Stimulated activated CD4-positive, alpha-beta T cell treated with anti-CD3 and anti-CD28 coated beads, TNF-alpha, amount 100 ng/mL, for 1 hour (primary cell): ENCODE measurements around the gene KITLG.
"Not testable (repeated sequence)": the region's sequence is repeated elsewhere in the genome, so short reads cannot be mapped to it uniquely, and the experiment has no call there.

Experiments used
- DNase-seq, 3 donors: peaks; one replicate each; pipeline ENCODE4 v3.0.0-alpha.2; 2020; ENCODE audit warnings: low read depth in 3 of 3, low spot score in 1 of 3

KITLG gene, protein sequence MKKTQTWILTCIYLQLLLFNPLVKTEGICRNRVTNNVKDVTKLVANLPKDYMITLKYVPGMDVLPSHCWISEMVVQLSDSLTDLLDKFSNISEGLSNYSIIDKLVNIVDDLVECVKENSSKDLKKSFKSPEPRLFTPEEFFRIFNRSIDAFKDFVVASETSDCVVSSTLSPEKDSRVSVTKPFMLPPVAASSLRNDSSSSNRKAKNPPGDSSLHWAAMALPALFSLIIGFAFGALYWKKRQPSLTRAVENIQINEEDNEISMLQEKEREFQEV

DNA sequence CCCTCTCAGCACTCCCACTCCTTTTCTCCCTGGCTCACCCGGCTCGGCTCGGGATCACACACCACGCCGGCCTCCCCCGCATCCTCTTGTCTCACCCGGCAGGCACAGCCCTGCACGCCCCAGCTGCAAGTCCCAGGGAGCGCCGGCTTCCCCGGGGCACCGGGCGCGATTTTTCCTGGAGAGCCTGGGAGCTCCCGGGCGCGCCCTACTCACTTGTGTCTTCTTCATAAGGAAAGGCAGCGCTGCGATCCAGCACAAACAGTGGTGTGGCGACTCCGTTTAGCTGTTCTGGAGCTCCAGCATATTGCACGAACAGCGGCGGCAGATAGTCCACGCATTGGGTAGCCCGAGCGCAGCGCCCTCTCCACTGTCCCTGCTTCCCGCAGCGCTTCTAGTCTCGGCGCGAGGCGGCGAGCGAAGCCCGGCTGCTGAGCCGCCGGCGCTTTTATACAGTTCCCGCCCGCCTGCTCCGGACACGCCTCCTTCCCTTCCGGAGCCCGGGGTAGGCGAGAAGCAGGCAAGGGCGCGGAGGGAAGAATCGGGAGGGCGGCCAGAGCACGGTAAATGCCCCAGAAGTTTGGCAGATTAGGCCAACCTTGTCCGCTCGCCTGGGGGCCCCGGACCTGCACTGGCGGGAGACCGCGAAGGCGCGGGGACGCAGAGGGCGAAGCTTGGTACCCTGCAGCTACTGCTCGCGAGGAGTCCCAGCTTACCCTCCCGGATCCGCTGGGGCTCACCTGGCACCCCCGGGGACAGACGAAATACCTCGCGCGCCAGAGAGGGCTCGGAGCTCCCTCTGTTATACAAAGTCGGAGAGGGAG is at the start of gene KITLG:
Gene KITLG (minus strand): TSS at position 421 of the 821 bp plus-strand sequence. CDS start 193 bp downstream, at position 228.
- DNase-seq, result no peak

DNA sequence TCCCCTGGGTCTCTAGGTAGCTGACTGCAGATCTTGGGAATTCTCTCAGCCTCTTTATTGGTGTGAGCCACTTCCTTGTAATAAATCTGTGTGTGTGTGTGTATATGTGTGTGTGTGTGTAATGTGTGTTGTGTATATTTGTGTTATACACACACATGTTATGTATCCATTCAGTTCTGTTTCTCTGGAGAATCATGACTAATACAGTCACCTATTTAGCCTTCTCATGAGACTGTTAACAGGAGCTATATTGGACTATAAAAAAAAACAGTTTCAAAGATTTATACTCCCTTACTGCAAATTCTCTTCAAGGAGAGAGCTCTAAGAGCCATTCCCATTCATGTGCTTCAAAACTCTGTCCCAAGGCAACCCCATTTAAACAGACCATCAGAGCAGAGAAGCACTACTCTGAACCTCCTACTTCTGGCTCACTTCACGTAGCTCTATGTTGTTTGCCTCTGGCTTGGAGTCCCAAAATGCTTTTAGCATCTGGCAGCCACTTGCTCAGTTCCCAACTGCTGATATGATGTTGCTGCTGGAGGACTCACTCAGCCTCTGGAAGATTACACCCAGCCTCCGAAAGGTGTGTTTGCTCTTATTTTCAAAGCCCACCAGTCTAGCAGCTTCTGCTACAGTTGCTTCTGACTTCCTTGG is 48.7 kb upstream of the KITLG start:
- DNase-seq, result no peak

DNA sequence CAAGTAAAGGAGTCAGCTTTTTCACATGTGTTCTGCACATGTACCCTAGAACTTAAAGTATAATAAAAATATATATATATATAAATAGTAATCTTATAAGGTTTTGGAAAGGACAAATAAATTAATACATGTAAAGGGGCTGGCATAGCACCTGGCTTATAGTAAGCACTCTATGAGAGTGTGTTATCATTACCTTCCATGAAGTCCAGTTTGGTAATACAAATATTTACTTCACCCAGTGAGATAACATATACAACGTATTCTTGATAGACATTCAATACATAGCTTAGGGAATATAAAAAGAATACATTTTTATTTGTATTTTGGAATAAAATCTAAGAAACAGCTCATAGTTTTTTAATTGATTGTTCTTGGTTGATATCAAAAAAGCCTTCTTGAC is 47.8 kb upstream of the KITLG start:
- DNase-seq, result not testable (repeated sequence)

DNA sequence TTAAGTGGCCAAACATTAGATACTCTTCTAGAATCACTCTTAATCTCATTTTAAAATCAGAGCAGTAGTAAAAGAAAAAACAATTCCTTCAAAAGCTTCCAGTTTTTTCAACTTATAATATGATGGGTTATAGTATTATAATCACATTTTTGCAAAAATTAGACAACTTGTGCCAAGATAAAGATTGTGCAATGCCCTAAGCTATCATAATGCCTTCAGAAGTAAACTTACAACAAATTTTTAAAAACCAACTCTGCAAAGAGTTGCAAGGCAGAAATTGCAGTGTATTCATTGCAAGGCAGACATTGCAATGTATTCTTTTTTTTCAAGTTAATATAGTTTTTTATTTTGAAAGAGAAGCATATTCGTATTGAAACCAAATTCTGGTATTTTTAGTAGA is 47.2 kb upstream of the KITLG start:
- no peak for DNase-seq

DNA sequence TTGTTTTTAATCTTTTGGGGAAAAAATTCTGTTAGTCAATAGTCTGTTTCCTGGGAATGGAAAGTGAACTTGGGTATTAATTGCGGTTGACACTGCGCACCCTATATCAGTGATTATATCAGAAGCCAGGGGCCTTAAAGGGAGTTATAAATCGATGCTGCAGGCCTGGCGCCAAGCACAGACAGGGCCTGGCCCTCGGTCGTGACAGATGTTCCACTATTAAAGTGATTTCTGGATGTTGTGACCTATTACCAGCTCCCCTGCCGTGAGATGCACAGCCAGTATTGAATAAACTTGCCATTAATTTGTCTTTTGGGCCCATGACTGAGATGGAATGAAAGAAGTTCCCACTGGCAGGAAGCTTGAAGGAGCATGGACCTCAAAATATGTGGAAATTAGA is 45.1 kb upstream of the KITLG start:
- DNase-seq, result no peak

DNA sequence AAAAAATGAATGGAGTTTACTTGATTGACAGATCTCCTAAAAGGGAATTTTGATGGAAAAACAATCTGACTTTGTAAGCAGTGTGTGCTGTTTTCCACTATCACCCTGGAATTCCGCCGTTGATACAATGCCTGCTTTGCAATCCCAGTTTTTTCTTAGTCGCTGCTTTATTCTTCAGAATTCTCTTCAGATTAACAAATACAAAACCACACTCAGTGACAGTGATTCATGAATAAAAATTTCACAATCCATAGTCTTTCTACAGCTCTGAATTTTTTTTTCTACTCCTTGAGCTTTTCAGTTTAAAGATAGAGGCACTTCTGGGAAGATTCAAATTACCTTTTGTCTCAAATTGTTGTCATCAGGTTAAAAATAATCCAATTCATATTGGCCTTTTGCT is 44.6 kb upstream of the KITLG start:
- DNase-seq, result no peak

DNA sequence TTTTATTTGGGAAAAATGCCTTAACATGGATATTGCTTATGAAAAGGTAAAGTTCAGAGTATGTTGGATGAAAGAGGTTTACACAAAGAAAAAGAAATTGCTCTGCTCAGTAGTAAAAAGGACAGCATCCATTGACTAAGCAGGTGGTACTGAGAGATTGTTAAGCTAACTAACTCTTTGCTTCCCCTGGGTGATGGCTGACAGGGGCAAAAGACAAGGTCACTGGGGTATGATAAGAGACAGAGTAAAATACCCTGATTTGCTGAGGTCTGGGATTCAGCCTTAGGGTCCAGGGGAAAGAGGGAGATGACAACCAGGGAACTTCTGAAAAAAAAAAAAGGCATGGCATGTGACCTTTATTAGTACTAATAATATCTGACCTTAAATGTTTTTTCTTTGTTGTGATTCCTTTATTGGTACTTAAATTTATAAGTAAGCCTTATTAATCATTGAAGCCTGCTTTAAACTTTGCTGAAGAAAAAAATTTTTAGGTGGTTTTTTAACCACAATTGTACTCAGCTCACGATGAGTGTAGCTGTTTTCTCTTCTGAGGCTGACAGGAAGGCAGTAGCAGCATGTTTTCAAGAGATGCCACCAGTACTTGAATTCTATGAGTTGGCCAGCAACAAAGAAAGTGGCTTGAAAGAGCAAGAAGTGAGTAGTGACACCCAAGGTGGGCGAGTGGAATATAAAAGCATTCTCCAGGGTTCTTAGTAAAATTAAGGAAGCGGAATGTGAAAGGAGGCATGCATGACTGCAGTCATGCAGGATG is 43.7 kb upstream of the KITLG start:
- DNase-seq, result no peak

DNA sequence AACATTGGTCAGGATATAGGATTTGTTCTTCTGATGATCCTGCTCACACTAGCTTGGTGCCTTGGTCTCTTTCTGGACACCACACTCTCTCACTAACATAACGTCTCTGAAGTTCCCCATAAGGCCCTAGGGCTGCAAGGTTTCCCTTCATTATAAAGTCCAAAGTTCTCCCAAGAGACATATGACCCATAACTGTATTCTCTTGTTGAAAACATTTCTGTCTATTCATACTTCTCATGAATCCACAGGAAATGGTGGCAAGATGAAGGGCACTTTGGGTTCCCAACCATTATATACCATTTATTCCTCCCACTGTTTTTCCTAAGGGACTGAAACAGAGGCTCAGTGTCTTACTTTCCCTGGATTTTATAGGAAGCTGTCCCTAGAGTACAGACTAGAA is 37.1 kb upstream of the KITLG start:
- DNase-seq, result no peak

DNA sequence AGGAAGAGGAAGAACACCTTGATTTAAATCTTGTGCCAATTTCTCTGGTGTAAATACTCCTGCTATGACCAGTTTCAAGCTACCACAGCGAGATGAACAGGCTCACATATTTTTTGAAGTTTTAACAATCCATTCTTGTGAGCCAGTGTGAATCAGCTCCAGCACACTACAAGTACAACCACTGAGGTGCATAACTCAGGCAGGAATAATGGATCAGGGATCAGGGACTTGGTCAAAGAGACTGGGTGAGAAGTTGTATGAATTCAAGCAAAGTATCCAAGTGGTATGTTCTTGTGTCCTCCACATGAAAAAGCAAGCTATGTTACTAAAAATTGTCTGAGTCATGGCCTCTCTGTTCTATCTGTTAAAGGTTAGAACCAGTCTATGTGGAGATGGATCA is 35.2 kb upstream of the KITLG start:
- no peak for DNase-seq

DNA sequence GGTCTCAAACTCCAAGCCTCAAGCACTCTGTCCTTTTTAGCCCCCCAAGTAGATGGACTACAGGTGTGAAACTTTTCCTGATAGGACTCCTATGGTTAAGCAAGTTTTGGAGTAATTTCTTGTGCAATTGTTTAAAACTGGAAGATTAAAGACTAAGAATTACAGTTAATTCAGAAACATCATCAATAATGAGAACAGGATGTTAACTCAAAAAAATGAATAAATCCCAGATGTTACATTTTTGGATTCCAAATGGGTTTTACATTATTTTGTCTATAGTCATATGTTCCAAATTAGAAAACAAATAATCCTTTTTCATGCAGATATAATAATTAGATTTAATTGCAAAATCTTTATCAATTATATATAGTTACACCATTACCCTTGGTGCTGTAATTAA is 24.4 kb upstream of the KITLG start:
- no peak for DNase-seq

DNA sequence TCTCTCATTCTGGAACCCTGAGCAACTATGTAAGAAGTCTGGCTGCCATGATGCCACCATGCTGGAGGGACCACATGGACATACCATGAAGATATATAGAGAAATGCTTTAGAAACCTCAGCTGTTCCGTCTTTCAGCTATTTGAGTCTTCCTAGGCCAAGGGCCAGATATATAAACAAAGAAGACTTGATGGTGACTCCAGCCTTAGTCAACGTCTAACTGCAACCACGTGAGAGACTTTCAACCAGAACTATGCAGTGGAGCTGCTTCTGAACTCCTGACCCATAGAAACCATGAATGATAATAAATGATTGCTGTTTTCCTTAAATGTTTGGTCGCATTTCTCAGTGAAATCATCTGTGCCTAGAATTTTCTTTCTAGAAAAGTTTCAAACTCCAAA is 20.0 kb upstream of the KITLG start:
- no peak for DNase-seq

DNA sequence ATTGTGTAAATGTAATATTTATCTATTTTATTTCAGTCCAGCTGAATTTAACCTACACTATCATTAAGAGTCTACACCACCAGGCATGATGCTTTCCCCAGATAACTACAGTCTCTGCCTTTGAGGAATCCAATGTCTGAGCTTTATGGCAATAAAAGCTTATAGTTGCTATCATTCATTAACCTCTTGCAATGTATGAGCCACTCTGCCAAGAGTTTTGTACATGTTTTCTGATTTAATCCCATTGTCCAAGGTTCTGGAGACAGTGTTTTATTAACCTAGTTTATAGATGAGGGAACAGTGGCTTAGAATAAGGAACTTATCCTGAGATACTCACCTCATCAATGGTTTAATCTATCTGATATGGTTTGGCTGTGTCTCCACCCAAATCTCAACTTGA is 17.1 kb upstream of the KITLG start:
- DNase-seq, result no peak

DNA sequence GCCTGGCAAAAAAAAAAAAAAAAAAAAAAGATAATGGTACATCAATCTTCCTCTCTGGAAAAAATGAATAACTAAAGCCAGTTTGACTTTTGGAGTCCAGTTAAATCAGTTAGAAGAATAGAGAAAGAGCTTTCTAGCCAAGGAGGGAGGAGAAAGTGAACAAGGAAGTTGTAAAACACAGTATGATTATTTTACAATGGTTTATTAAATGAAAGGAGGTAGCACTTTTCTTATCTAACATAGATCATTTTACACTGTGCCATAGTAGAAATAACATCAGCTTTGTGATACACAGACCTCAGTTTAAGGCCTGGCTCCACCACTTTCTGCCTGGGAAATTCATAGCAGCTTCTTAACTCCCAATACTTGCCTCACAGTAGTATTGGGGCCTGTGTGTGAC is 15.4 kb upstream of the KITLG start:
- DNase-seq, result no peak

DNA sequence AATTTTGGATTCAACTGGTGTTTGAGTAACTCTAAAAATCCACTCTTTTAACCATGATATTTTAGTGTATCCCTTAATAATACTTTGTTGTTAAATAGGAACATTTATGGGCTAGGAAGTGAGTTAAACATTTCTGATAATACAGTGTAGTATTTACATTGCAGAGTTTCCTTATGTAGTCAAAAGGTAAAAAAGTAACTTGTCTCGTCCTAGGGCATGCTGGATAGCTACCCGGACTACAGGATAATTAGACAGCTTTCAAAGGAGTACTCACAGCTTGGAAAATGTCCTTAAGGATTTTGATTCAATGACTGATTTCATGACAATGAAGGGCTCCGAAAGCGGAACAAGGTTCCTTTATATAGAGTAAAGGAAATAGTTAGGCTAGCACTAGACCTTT is 14.5 kb upstream of the KITLG start:
- no peak for DNase-seq

DNA sequence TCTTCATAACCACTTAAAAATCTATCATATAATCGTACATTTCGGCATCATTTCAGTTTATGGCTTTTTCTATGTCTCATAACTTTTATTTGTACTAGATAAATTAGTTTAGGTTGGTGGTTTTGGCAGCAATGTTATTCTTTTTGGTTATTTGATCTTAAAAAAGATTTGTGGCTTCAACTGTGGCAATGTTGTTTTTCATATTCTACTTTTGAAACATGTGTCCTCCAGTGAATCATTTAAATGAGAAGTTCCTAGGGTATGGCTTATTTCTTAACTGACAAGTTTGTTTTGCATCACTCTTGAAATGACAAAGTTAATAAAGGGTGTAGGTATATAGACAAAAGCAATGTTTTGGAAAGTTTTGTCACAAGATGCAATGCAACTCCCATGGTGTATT is 11.1 kb upstream of the KITLG start:
- DNase-seq, result no peak

DNA sequence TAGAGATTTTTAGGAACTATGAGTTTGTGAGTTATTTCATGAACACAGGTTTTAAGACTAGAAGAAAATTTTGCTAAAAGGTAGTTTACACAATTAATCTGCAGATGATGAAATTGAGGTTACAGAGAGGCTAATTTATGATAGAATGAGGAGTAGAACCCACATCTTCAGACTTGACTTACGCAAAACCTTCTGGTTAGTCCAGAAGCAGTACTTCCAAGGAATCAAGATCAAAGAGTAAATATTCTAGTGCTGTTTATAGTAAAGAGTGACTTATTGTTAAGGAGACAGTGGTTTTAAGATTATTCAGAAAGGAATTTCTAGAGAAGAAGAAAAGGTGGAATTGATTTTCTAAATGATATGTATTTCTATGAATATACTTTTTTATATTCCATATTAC is 10.6 kb upstream of the KITLG start:
- no peak for DNase-seq

DNA sequence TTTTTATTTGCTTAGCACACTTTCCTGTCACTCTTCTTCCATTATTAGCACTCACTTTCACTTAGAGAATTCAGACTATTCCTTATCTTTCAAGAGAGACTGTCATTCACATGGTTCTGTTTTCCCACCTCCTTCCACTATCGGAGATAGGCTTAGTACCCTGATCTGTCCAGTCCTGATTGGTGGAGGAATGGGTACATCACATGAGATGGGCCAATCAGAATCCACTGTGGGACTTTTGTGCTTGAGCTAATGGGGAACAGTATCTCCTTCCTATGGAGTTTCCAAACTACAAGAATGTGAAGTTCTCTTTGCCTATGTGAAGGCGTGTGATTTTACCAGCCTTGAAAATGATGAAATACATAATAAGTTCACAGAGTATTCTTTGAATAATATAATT is 4.8 kb upstream of the KITLG start:
- DNase-seq, result no peak

DNA sequence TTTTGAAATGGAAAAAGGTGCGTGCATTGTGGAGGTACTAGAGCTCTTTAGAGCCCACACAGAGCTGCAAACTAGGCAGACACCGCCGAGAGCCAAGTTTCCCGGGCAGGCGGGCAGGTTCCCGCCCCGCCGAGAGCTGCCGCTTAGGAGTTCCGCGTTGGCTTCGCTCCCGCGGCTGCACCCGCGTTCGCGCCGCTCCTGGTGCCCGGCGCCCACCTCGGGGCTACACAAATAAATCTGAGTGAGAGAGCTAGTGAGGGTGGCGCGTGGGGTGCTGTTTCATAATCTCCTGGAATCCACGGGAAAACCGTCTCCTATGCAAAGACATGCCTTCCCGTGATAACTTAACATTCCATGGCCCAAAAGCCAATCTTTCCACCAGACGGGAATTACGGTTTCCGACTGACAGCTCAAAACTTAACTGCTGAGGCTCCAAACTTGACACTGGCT is 645 bp downstream of the KITLG start:
- no peak for DNase-seq

DNA sequence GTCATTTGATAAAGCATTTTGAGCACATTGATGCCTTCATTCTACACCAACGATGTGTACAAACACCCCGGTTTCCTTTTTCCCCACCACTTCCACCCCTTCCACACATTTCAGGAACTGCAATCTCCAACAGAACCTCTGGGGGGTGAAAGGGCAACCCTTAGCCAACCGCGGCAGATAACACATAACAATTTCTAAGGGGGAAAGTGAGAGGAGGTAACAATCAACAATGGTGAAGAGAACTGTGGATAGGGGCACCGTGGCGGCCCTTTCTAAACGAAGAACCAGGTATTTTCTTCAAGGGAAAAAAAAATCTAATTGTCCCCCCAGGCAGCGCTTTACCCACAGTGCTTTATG is 1.1 kb downstream of the KITLG start:
- no peak for DNase-seq

DNA sequence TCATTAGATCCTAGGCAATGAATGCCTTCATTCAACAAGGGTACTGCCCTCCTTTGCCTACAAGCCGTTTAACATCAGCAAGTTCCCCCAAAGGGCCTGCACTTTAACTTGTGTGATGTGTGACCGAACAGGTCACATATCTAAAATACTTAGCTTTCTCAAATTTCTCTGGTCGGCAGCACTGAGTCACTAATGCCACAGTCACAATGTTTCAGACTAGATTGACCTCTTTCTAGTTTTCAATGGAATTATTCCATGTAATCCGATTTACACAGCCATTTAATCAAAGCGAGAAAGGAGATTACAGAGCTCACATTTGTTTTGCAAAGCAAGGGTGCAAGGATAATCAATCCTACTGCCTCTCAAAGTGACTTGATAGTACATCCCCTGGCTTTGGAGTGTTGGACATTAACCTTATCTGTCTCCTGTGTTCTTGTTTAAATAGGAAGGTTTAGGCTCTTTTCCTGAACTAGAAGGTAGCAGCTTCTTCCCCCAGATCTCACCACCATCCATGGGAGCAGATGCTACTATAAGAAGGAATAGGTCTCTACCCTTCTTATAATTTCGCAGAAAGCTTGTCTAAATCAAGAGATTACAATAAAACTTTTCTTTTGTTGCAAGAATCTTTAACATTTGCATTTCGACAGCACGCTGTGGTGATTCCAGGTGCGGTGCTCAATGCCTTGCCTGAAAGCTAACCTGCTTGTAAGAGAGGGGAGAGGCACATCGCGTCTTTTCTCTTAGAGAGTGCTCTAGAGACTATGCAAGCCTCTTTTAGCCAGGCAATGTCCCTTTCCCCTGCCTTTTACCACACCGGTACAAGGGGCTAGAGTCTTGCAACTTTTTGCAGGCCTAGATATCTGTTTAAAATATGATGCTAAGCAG is 1.8 kb downstream of the KITLG start:
- DNase-seq, result no peak

DNA sequence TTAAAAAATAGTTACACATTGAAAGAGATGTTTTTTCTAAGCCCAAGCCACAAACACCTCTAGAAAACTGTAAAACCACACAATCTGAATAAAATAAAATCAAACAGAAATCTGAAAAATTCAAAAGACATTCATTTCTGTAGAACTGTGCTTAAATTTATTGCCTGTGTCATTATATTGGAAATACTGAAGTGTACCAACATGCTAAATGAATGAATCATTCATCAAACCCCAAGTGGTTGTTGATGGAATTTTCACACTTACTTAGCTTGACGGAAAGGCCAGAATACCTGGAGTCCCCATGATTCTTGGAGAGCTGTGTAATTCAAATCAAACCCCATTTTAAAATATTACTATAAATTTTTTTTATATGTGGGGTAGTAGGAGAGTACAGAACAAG is 2.7 kb downstream of the KITLG start:
- DNase-seq, result no peak
